Stimulated activated CD8-positive, alpha-beta memory T cell treated with anti-CD3 and anti-CD28 coated beads, Interleukin-4, amount 100 ng/mL, for 24 hours (primary cell): ENCODE results near the gene PRPSAP2.

ENCODE experiments used
- DNase-seq: peaks from one replicate; pipeline ENCODE4 v3.0.0-alpha.2; 2020; ENCODE audit warnings: low read depth

The PRPSAP2 gene

DNA sequence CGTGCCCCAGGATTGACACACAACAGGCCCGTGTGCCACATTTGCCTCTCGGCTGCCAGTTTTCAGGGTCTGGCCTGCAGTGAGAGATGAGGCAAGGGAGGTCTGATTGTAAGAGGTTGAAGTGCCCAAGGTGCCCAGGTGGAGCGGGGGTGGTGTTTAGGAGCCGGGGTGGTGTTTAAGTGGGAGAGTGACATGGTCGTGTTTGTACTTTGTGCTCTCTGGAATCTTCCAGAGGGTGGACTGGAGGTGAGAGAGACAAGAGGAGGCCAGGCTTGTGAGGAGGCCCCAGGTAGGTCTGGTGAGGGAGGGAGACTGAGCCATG is 104.5 kb downstream of the PRPSAP2 start:
- DNase-seq = no peak

DNA sequence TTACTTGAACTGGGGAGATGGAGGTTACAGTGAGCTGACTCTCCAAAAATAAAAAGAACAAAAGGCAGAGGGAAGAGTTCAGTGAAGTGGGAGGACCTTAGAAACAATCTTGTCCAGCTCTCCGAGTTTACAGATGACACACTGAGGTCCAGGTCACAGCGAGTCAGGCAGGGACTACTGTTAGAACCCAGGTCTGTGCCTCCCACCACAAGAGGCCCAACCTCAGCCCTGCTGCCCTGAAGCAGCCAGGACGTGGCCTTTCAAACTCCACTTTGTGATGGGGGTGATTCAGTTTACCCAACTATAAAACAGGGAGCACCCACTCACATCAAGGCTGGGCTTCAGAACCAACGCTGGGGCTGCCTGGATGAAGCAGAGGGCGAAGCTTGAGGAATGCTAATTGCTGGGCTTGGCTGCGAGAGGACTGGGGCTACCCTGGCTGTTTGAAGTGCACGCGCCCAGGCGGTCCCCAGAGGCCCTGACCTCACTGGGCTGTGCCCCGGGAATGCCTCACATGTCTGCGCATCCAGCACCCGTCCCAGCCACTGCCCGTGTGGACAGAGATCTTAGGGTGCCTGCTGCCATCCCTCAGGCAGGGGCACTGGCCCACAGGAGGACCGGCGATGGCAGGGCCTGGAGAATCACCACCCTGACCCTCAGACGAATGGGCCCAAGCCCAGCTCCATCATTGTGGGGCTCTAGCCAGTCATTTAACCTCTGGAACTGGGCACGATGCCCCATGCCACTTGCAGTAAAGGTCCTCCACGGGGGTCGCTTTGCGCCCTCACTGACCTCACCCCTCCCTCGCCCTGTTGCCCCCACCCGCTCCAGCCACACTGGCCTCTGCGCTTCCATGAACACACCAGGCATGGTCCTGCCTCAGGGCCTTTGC is 105.4 kb downstream of the PRPSAP2 start:
- DNase-seq = no peak

DNA sequence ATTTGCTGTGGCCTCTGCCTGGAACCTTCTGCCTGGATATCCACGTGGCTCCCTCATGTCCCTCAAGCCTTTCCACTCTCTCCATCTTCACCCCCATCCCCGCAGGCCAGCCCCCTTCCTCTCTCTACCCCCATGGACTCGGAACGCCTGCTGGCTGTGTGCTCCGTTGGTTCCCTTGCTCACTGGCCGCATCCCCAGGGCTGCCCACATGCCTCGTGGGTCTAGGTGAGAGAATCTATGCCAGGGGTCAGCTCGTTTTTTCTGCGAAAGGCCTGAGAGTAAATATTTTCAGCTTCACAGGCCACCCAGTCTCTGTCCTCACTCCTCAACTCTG is 106.1 kb downstream of the PRPSAP2 start:
- no peak for DNase-seq

DNA sequence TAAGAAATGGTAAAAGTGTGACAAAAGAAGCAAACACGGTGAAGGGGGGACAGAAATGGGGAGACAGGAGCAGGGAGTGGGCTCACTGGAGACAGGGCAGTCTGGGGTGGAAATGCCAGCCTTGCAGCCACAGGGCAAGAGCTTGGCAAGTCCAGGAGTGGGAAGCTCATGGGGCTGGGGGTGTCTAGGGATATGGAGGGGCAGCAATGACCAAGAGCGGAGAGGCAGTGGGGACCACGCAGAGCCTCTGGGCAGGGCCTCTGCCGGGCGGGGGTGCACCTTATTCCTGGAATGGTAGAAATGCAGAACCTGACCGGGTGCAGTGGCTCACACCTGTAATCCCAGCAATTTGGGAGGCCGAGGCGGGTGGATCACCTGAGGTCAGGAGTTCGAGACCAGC is 106.6 kb downstream of the PRPSAP2 start:
- no peak for DNase-seq

DNA sequence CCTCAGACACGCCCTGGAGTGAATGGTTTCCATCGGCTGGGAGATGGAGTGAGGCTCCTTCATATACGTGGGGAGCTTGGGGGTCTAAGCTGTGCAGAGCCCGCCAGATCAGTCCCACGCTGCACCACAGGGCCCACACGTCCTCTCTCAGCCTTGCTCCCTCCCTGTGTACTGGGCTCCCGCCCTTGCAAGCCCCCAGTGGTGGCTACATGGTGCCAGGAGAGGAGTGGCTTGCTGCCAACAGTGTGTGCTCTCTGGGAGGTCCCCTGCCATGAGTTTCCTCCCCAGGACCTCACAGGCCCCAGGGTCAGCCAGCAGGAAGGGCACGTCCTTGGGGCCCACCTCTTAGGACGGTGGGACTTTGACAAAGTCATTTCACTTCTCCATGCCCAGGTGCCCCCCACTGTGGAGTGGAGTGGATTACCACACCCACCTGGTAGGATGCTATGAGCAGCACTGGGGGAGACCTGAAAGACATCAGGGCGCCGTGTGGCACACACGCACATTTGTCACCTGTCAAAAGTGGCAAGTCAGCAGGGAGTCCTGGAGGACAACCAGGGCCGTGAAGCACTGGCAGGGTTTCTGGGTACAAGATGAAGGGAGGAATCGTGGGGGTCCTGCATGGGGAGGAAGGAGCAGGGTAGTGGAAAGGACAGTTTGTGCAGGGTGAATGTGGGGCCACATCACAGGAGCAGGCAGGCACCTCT is 107.8 kb downstream of the PRPSAP2 start:
- no peak for DNase-seq

DNA sequence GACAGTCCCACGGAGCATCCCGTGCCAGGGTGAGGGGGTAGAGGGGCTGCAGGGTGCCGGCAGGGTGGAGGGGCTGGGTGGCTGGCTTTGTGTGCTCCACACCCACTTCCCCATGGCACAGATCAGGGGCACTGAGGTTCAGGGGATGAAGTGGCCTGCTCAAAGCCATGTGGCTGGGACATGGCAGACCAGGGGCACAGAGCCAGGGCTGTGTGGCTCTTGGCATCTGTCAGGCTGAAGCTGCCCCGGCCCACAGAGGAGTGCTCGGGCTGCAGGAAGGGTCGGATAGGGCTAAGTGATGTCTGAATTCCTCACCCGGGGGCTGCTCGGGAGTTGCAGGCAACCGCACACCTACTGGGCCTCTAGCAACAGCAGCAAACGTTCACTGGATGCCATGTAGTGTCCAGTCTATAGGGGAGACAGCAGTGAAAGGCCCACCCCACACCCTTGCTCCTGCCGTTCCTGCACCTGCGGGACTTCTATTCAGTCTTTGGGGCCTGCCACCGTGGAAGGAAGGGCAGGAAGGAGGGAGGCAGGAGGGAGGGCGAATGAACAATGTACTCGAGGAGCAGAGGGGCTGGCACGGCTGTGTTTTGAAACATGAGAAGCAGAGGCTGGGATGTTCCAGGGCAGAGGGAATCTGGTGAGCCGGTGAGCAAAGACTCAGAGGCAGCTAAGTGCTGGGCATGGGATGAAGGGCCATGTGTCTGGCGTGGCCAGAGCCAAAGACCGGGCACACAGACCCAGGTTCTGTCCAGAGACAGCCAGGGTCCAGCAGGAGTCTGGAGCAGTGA is 109.1 kb downstream of the PRPSAP2 start:
- DNase-seq = no peak

DNA sequence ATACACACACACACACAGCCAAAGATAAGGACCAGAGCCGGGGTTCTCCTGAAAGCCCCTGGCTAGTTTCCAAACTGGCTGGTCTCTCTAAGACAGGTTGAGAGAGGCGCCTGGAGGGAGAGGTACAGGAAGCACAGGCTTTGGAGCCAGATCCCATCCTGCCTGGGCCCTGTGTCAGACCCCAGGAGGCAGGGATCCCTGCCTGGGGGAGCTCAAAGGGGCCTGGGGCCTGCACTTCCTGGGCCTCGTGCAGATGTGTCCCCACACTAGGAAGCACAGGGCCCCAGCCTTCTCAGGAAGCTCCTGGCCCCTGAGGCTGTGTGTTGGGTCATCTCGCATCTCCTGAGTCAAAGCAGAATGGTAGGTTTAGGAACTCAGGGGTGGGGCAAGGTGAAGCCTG is 110.0 kb downstream of the PRPSAP2 start:
- no peak for DNase-seq

DNA sequence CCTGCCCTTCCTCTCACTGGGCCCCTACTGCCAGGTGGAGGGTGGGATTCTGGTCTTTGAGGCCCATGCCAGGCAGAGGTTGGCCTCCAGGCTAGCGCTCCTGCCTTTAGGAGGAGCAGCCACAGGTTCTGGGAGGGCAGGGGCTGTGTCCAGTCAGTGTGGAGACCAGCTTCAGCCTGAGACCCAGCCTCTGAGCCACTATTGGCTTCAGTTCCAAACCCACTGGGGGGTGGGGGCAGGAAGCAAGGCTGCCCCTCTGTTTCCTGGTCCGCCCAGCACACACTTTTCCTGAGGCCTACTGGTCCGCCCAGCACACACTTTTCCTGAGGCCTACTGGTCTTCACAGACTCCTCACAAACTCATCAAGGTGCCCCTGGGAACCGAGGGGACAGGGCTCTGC is 110.4 kb downstream of the PRPSAP2 start:
- DNase-seq = no peak

DNA sequence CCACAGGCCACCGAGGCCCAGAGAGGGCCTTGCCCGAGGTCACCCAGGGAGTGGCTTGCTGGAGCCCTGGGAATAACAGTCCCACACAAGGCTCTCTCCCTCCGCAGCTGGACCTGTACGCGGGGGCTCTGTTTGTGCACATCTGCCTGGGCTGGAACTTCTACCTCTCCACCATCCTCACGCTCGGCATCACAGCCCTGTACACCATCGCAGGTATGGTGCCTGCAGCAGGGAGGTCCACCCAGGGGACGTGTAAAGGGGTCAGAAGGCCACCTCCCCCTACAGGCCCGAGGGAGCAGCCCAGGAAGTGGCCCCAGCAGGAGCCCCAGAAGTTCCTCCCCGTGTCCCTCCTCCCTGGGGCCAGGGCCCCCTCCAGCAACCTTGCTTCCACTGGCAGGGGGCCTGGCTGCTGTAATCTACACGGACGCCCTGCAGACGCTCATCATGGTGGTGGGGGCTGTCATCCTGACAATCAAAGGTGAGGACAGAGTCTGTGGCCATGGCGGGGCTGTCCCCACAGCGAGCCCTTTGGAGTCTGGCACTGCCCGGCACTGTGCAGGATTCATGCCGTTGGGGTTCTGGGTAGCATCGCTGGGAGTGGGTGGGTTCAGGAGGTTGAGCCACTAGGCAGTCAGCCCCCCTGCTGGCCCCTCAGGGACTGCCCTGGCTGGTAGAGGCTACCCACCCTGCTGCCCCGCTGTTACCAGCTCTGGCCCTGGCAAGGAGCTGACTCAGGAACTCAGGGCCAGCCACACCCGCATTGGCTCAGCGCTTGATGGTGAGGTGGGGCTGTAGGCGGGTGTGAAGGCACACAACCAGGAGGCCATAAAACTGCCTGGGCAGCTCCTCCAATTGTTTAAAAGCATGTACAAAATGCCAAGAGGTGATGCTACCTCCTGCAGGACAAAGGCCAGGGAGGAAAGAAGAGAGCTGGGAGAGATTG is 111.3 kb downstream of the PRPSAP2 start:
- DNase-seq = no peak

DNA sequence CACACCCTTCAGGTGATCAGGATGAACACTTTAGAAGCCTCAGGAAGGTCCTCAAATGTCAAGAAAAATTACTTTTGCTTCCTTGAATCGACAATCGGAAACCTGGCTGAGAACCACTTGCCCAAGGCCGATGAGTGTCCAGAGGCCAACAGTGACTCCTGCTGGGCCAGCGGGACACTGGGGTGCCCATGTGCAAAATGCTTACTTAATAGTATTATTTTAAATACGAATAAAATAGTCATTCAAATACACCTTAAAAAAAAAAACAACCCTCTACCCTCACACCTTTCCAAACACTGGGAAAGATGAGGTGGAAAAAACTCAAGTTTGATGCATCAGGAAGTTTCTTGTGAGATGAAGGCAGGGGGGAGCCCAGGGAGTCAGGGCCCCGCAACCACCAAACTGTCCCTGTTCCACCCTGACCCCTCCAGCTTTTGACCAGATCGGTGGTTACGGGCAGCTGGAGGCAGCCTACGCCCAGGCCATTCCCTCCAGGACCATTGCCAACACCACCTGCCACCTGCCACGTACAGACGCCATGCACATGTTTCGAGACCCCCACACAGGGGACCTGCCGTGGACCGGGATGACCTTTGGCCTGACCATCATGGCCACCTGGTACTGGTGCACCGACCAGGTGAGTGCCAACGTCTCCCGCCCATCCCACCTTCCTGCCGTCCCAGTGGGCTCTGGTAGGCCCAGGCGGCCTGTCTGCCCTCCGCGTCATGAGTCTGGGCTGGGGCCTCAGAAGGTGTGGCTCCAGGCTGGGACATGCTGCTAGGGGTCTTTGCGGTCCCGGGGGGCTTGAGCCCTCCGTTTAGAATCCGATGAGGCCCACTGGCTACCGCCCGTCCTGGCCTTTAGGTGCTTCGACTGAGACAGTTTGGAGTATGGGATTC is 112.9 kb downstream of the PRPSAP2 start:
- DNase-seq = no peak

DNA sequence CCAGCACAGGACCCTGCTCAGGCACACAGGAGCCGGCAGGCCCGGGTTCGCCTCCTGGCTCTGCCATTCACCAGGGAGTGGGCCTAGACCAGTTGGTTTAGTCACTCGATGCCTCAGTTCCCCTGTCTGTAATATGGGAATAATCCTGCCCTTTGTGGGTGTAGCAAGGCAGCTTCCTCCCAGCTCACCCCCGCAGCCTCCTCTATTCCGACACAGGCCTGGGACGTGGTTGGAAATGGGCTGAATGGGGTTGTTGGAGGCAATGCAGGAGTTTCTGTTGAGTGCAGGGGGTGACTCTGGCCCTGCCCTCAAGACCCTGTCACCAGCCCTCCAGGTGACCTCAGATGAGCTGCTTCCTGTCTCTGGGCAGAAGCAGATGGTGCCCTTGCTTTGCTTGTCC is 113.9 kb downstream of the PRPSAP2 start:
- no peak for DNase-seq

DNA sequence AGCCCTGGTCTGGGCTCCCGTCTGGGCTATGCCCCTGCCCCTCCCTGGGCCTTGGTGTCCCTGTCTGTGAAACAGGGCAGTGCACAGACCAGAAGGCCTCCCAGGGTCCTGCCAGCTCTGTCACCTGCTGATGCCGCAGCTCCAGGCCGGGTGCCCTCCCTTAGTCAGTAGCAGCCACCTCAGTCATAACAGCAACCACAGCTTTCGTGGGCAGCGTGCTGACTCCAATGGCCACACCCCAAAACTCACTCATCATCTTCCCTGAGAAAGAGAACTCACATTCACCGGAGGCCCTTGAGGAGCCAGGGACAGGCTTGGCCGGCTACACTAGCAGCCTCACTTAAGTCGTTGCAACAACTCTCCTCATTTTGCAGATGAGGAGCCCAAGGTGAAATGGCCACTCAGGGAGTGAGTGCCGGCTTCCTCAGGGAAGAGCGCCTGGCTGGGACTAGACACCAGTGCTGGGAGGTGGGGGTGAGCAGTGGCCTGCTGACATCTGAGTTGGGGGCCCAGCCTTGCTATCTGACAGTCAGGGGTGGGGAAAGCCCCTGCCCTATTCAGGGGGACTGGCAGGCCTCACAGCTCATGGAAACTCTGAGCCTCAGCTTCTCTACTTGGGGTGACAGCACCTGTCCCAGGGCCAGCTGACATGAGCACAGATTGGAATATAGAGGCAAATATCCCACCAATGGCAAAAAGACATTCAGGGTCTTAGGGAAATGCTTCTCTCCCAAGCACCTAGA is 116.6 kb downstream of the PRPSAP2 start:
- DNase-seq = no peak

DNA sequence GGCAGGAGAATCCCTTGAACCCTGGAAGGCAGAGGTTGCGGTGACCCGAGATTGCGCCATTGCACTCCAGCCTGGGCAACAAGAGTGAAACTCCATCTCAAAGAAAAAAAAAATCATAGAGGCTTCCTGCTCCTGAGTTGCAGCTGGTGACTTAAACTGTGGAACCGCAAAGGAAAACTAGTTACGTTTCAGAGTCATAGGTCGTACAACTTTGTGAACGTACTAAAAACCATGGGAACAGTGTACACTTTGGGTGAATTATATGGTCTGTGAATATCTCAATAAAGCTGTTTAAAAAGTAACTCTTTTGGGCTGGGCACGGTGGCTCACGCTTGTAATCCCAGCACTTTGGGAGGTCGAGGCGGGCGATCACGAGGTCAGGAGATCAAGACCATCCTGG is 117.7 kb downstream of the PRPSAP2 start:
- no peak for DNase-seq

DNA sequence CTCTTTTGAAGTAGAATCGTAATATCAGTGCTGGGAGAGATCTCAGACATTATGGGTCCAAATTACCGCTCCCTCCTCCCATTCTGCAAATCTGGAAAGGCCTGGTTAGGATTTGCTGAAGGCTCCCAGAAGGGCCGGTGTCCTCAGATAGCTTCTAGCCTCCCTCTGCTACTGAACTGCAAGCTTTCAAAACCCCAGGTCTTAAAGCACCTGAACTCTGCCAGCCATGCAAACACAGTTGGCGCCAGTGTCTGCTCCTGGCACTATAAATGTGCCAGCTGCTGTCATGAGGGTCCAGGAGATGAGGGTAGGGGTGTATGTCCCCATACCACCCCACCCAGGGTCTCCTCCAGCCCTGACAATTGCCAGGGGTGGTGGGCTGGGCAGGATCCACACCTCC is 118.3 kb downstream of the PRPSAP2 start:
- DNase-seq = no peak

DNA sequence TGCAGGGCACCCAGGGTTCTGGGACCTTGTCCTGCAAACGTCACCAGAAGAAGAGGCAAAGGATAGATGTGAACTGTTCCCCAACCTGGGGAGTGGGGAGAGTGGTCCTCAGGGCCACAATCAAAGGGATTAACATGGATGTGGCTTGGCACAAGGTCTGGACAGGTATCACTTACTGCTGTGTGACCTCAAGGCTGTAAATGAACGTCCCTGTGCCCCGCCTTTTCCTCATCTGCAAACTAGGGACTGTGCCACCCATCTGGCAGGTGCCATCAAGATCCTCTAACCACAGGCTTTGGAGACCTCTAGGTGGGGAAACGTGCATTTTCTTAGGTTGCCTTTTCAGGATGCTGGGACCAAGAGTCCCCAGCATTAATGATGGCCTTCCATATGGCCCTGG is 119.1 kb downstream of the PRPSAP2 start:
- DNase-seq = no peak

DNA sequence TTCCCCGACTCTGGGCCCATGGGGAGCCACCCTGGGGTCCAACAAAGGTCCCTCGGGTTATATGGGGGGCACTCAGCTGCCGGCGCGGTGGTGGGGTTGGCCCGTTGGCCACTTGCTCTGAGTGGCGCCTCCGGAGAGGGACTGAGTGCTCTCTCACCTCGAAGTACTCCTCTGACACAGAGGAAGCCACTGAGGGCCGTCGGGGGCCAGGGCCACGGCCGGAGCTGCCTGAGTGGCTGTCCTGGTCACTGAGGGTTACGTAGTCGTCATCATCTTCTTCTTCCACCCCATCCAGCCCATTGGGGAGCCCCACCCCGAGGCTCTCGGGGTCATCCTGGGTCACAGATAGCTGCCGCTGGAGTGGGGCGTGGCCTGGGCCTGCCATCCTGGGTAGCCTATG is 119.7 kb downstream of the PRPSAP2 start:
- DNase-seq = no peak

DNA sequence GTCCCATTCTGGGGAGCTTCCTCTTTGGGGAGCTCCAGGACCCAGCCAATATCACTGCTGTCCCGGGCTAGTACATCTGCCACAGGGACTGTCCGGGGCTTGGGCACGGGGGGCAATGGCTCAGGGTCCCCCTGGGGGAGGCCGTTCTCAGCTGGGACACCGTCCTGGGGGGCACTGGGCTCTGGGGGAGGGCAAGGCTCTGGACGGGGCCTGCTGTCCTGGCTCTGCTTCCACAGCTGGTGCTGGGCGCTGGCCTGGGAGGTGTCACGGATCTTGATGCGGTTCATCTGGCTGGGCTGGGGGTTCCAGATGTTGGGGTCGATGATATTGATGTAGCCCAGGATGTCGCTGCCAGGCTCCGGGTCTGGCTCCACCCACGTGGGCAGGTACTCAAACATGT is 120.1 kb downstream of the PRPSAP2 start:
- no peak for DNase-seq

DNA sequence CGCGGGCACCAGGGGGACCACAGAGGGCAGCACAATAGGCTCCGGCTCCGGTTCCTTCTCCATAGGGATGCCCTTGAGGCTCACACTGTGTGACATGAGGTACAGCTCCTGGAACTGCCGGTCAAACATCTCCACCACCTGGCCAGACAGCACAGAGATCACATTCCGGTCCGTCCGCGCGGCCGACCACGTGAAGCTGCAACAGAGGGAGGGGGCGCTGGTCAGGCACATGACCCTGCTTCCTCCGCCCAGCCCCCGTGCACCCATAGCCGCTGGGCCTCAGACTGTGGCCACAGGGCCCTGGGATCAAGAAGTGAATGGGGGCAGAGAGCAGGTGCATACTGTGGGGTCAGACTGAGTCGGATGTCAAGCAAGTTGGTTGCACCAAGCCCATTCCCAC is 120.7 kb downstream of the PRPSAP2 start:
- DNase-seq = no peak
